Measurements from ENCODE around the gene LAMB1. TPM values are rescaled to one million over a fixed set of nuclear protein-coding genes. Genes with fewer than 3 reads are reported as not detected.

LAMB1 gene
- total and polyA plus RNA-seq, 4 donors: 32.3 to 237 (median 158) TPM

GRCh38 chr7:107876916-107877315 is 126.0 kb downstream of the LAMB1 start:
- no peak overlapping the region for H3K27ac ChIP-seq (ENCODE audit: low read depth in 1 of 2, low read length in 2 of 2)
- H3K9me3 ChIP-seq (ENCODE audit: control insufficient read depth, low read length): no peaks in the 10 kb centered on the region
- ATAC-seq (ENCODE audit: low FRiP score): no peak
- H3K4me3 ChIP-seq (ENCODE audit: low read length in 2 of 2): no peak overlapping the region
- 63 to 66% methylated on average over 2 of the region's 2 CpGs for WGBS, 2 donors
- intact Hi-C loops (cut with DNase I): loop anchor here (5.0 to 10.0 kb wide), 6 partner anchors 132 to 415 kb away; partner anchors contain the start of gene CBLL1 (in 2 of the 2)
- H3K27me3 ChIP-seq (ENCODE audit: control insufficient read depth in 1 of 2, insufficient read depth in 2 of 2, low read length in 1 of 2): no peaks in the 10 kb centered on the region
- H3K36me3 ChIP-seq (ENCODE audit: control insufficient read depth in 1 of 2, insufficient read depth in 2 of 2, low read length in 1 of 2): no peaks in the 10 kb centered on the region
- H3K4me1 ChIP-seq (ENCODE audit: control insufficient read depth in 1 of 2, insufficient read depth in 2 of 2, low read length in 2 of 2): no peaks in the 10 kb centered on the region
- DNase-seq: no peak

- no peaks in the 10 kb centered on the region for H3K4me1 ChIP-seq (ENCODE audit: control insufficient read depth in 1 of 2, insufficient read depth in 2 of 2, low read length in 2 of 2)
- intact Hi-C loops (cut with DNase I): loop anchor here (5.0 to 10.0 kb wide), 6 partner anchors 130 to 413 kb away; partner anchors contain the start of gene CBLL1 (in 2 of the 2)
- H3K4me3 ChIP-seq (ENCODE audit: low read length in 2 of 2): no peak overlapping the region
- H3K9me3 ChIP-seq (ENCODE audit: control insufficient read depth, low read length): no peaks in the 10 kb centered on the region
- ATAC-seq (ENCODE audit: low FRiP score) (peak; percentile 83), DNase-seq (no peak)
- no peak overlapping the region for H3K27ac ChIP-seq (ENCODE audit: low read depth in 1 of 2, low read length in 2 of 2)
- H3K36me3 ChIP-seq (ENCODE audit: control insufficient read depth in 1 of 2, insufficient read depth in 2 of 2, low read length in 1 of 2): no peaks in the 10 kb centered on the region
- H3K27me3 ChIP-seq (ENCODE audit: control insufficient read depth in 1 of 2, insufficient read depth in 2 of 2, low read length in 1 of 2): no peaks in the 10 kb centered on the region
- WGBS, 2 donors: 23 to 26% methylated on average over 6 of the region's 6 CpGs
Observed at GRCh38 chr7:107874605-107875446, 128.1 kb downstream of the LAMB1 start.

DNA sequence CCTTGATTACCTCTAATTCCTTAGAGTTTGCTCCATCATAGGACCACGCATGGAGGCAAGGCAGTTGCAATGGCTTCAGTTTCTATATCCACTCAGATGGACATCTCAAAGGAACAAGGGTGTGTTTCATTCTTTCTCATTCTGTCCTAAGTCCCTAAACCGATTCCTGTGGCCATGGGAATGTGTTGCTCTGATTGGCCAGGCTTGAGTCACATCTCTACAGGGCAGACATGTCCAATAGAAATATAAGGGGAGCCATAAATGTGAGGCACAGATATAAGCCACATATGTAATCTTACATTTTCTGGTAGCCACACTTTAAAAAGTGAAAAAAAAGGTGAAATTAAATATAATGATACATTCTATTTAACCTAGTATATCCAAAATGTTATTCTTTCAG is 128.8 kb downstream of the LAMB1 start:
- intact Hi-C loops (cut with DNase I): loop anchor here (10.0 kb wide), 3 partner anchors 129 to 409 kb away; partner anchors contain the start of gene CBLL1 (in 1 of the 2)
- no peaks in the 10 kb centered on the region for H3K36me3 ChIP-seq (ENCODE audit: control insufficient read depth in 1 of 2, insufficient read depth in 2 of 2, low read length in 1 of 2)
- no peak overlapping the region for H3K27ac ChIP-seq (ENCODE audit: low read depth in 1 of 2, low read length in 2 of 2)
- no peaks in the 10 kb centered on the region for H3K9me3 ChIP-seq (ENCODE audit: control insufficient read depth, low read length)
- ATAC-seq (ENCODE audit: low FRiP score) (no peak), DNase-seq (no peak)
- H3K4me1 ChIP-seq (ENCODE audit: control insufficient read depth in 1 of 2, insufficient read depth in 2 of 2, low read length in 2 of 2): no peaks in the 10 kb centered on the region
- 80 to 90% methylated on average over 2 of the region's 2 CpGs for WGBS, 2 donors
- H3K4me3 ChIP-seq (ENCODE audit: low read length in 2 of 2): no peak overlapping the region
- no peaks in the 10 kb centered on the region for H3K27me3 ChIP-seq (ENCODE audit: control insufficient read depth in 1 of 2, insufficient read depth in 2 of 2, low read length in 1 of 2)

Other genes with a start within 250 kb of the LAMB1 start
- not detected for gene SLC26A3, start 199.9 kb downstream of the LAMB1 start, total RNA-seq
- 10 to 100 TPM in 1 of 2 donors, 1 to 10 TPM in 1; 1.3 to 20.9 TPM for gene SLC26A3, start 199.9 kb downstream of the LAMB1 start, polyA plus RNA-seq
- gene DLD, start 112.0 kb downstream of the LAMB1 start, total RNA-seq: 10 to 100 TPM; 53.5 to 54.0 TPM
- 10 to 100 TPM; 48.8 to 69.4 TPM for gene DLD, start 112.0 kb downstream of the LAMB1 start, polyA plus RNA-seq
- gene LAMB4, start 127.2 kb upstream of the LAMB1 start, total RNA-seq: under 1 TPM in 1 of 2 donors, not detected in 1; 0.24 TPM
- gene LAMB4, start 127.2 kb upstream of the LAMB1 start, polyA plus RNA-seq: not detected

Data from aorta (tissue), 5 donors.